Activated CD4-positive, alpha-beta memory T cell treated with anti-CD3 and anti-CD28 coated beads for 36 hours (primary cell): Measurements from ENCODE around the gene SAA2. TPM values are rescaled to one million over a fixed set of nuclear protein-coding genes. Genes with fewer than 3 reads are reported as not detected.
"Not testable (repeated sequence)": the region's sequence is repeated elsewhere in the genome, so short reads cannot be mapped to it uniquely, and the experiment has no call there.

Experiments
- CTCF ChIA-PET: fragments of 350-600 bp; sonication (Branson Sonifier 250); formaldehyde crosslinking; loops from one replicate; lab custom pipeline; 2021; ENCODE audit warnings: antibody characterized with exemption, inconsistent platforms; lab: Charles Lee
- POLR2A ChIA-PET: fragments of 350-600 bp; sonication (Branson Sonifier 250); formaldehyde crosslinking; loops from one replicate; lab custom pipeline; 2021; ENCODE audit warnings: antibody characterized with exemption; lab: Charles Lee
- DNase-seq: peaks from one replicate; pipeline ENCODE4 v3.0.0-alpha.2; 2020
- H3K27ac Mint-ChIP-seq: one replicate; pipeline ENCODE4 v1.8.0; 2021; ENCODE audit warnings: mixed read lengths
- H3K27me3 Mint-ChIP-seq: one replicate; pipeline ENCODE4 v1.8.0; 2021; ENCODE audit warnings: mixed read lengths
- H3K36me3 Mint-ChIP-seq: one replicate; pipeline ENCODE4 v1.8.0; 2021; ENCODE audit warnings: mixed read lengths
- H3K4me1 Mint-ChIP-seq: one replicate; pipeline ENCODE4 v1.8.0; 2021; ENCODE audit warnings: low read depth, mixed read lengths
- H3K4me3 Mint-ChIP-seq: one replicate; pipeline ENCODE4 v1.8.0; 2021; ENCODE audit warnings: mild to moderate bottlenecking, mixed read lengths
- H3K9me3 Mint-ChIP-seq: one replicate; pipeline ENCODE4 v1.8.0; 2021; ENCODE audit warnings: mixed read lengths
- intact Hi-C: fragments of 100-400 bp; cut with micrococcal nuclease; formaldehyde crosslinking; loops from one replicate; pipeline ENCODE4 v1.15.1; 2023
- total RNA-seq, 2 experiments: library from RNA; stranded (reverse); gene quantifications; one replicate each; pipeline ENCODE4 v1.2.3, GENCODE V29; 2021

Gene SAA2
- total RNA-seq, 2 experiments from 2014 or later, result not detected

DNA sequence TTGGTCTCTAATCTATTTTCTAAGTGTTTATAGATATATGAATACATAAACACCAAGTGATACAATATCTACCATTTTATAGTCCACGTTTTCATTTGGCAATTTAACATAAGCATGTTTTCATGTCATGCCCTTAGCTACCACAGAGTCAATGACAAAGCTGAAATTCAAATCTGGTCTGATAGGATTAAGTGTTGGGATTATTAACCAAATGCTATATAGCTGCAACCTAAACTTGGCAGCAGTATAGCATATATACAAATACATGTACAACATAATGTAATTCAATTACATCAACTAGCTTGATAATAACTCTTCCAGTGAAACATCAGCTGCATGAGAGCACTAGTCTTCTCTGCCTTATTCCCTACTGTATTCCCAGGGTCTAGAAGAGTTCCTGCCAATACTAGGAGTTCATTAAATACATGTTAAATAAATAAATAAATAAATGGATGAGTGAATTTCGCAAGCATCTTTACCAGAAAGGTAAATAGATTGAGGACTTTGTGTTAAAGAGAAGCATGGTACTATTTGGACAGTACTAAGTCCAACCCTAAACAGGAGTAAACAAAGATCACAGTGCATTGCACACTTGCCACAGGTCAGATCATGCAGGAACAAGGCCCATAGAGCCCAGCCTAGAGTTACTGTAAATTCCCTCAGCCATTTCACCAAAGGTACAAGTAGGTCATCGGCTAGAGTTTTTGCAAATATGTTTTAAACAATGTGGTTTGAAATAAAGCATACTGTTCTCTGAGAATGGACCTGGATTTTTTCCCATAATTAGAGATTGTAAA lies 24.7 kb downstream of the SAA2 start:
- no peaks in the 10 kb centered on the region for H3K36me3 Mint-ChIP-seq
- CTCF ChIA-PET, result interaction anchor here (0.8 to 1.1 kb wide), 2 partner anchors 20 kb away, joined by 3 read pairs; no protein-coding TSS in a partner anchor
- H3K27ac Mint-ChIP-seq, result no peak overlapping the region
- no peak for DNase-seq
- POLR2A ChIA-PET, result no interaction called here
- no peaks in the 10 kb centered on the region for H3K9me3 Mint-ChIP-seq
- H3K27me3 Mint-ChIP-seq, result peaks cover 3% of the 10 kb centered on the region
- H3K4me3 Mint-ChIP-seq, result no peak overlapping the region
- H3K4me1 Mint-ChIP-seq, result no peaks in the 10 kb centered on the region
- intact Hi-C loops, result no loop called here

DNA sequence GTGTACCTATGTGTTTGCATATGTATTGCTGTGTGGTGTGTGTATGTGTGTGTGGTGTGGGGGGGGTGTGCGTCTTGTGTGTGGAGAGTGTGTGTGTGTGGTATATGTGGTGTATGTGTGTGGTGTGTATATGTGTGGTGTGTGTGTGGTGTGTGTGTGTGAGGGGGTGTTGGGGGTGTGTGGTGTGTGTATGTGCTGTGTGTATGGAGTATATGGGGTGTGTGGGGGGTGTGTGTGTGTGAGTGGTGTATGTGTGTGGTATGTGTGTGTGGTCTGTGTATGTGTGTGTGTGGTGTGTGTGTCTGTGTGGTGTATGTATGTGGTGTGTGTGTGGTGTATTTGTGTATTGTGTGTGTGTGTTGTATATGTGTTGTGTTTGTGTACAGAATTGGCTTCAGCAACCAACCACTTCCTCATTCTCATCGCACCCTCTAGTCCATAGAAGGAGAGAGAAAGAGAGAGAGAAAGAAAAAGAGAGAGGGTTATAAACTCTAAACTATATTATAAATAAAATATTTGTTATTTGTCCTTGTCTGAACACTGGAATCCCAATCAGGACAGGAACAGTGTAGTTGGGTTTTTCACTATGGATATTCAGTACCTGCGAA lies 25.6 kb downstream of the SAA2 start:
- H3K36me3 Mint-ChIP-seq, result no peaks in the 10 kb centered on the region
- H3K4me3 Mint-ChIP-seq, result no peak overlapping the region
- no peaks in the 10 kb centered on the region for H3K4me1 Mint-ChIP-seq
- DNase-seq, result no peak
- ChIA-PET POLR2A (no interaction called here), CTCF (interaction anchor here (0.8 kb wide), 1 partner anchor 21 kb away, joined by 3 read pairs; no protein-coding TSS in a partner anchor)
- intact Hi-C loops, result no loop called here
- H3K9me3 Mint-ChIP-seq, result no peaks in the 10 kb centered on the region
- peaks cover 3% of the 10 kb centered on the region for H3K27me3 Mint-ChIP-seq
- H3K27ac Mint-ChIP-seq, result no peak overlapping the region

DNA sequence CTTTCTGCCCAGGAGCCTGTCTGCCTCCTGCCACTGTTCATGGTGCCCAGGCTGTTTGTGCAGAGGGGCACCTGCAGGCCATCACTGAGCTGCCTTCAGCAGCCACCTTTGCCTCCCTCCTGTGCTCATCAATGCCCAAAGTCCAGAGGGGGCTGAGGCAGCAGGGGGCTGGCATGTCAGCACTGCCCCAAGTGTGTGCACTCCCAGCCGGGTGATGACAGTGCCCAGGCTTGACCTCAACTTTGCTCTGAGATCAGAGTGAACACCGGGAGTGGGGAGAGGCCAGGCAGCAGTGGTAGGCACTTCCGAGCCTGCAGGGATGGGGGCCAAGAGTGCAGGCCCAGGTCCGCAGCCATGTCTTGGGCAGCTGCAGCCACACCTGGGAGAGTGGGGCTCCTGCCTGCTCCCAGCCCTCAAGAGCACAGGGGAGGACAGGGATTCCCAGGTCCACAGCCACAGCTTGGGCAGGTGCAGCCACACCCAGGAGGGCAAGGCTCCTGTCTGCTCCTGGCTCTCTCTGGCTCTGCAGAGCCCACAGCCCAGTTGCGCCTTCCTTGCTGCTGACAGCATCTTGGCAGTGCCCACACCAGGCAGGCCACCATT lies 27.1 kb downstream of the SAA2 start:
- intact Hi-C loops, result no loop called here
- ChIA-PET POLR2A (no interaction called here), CTCF (interaction anchor here (1.1 kb wide), 1 partner anchor 23 kb away, joined by 4 read pairs; no protein-coding TSS in a partner anchor)
- Mint-ChIP-seq H3K36me3 (no peaks in the 10 kb centered on the region), H3K4me1 (no peaks in the 10 kb centered on the region), H3K27me3 (peaks cover 5% of the 10 kb centered on the region), H3K27ac (no peak overlapping the region), H3K9me3 (no peaks in the 10 kb centered on the region), H3K4me3 (no peak overlapping the region)
- no peak for DNase-seq

DNA sequence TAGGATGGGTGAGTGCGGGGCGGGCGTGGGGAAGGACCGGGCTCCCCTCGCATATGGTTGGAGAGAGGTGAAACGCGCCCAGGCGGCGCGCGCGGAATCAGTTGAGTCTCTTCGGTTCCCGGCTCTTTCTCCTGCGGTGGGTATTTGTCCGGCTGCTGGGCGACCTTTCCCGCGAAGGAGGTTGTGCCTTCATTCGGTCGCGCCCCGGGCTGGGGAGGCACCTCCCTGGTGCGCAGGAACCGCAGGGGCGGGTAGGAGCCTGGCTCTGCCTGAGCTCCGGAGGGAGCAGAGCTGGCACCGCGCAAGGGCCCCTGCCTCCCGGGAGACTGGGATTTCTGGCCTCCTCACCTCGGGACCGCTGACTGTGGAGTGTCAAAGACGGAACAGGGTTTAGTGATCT lies 39.4 kb downstream of the SAA2 start:
- Mint-ChIP-seq H3K9me3 (no peaks in the 10 kb centered on the region), H3K4me1 (no peaks in the 10 kb centered on the region), H3K27ac (no peak overlapping the region), H3K27me3 (peaks cover 47% of the 10 kb centered on the region), H3K36me3 (no peaks in the 10 kb centered on the region), H3K4me3 (no peak overlapping the region)
- intact Hi-C loops, result loop anchor here (10.0 kb wide), 1 partner anchor 94 kb away; no protein-coding TSS in a partner anchor
- no peak for DNase-seq
- ChIA-PET POLR2A (no interaction called here), CTCF (interaction anchor here (0.9 kb wide), 1 partner anchor 474 kb away, joined by 3 read pairs; the partner anchor contains the start of gene KCNC1)

DNA sequence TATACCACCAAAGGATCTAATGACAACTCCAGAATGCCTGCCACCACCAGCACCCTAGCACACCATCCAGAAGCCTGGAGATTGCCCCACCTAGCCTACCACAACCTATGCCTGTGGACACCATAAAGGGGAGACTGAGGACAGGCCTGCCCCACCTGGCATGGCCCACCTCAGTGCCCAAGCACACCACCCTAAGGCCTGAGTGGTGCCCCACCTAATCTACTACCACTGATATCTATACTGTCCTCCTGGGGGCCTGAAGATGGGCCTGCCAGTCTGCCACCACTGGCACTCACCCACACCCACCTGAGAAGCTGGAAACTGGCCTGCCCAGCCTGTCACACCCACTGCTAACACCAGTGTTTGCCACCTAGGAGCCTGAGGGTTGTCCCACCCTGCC lies 43.7 kb downstream of the SAA2 start:
- POLR2A ChIA-PET, result no interaction called here
- Mint-ChIP-seq H3K9me3 (peaks cover 4% of the 10 kb centered on the region), H3K27ac (no peak overlapping the region), H3K36me3 (no peaks in the 10 kb centered on the region), H3K4me1 (no peaks in the 10 kb centered on the region), H3K4me3 (no peak overlapping the region), H3K27me3 (peaks cover 41% of the 10 kb centered on the region)
- intact Hi-C loops, result loop anchor here (10.0 kb wide), 1 partner anchor 90 kb away; no protein-coding TSS in a partner anchor
- CTCF ChIA-PET, result interaction anchor here (1.5 kb wide), 1 partner anchor 89 kb away, joined by 25 read pairs; no protein-coding TSS in a partner anchor
- DNase-seq, result no peak

DNA sequence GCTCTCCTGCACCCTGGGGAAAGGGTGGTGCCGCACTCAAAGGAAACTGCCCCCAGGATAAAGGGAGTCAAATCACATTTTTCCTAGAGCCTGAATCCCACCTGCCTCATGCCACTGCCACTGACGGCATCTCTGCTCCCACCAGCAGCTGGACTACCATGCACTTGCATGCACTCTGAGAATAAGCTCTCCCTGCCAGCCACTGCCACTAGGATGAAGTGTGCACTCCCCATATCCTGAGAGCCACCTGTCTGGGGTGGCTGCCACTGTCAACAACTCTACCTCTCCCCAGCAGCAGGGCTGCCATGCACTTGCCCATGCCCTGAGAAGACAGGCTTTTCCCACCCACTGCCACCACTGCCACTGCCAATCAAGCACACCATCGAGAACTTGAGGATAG lies 44.2 kb downstream of the SAA2 start:
- Mint-ChIP-seq H3K27me3 (peaks cover 39% of the 10 kb centered on the region), H3K9me3 (peaks cover 4% of the 10 kb centered on the region), H3K27ac (no peak overlapping the region), H3K4me1 (no peaks in the 10 kb centered on the region), H3K36me3 (no peaks in the 10 kb centered on the region), H3K4me3 (no peak overlapping the region)
- POLR2A ChIA-PET, result no interaction called here
- DNase-seq, result no peak
- intact Hi-C loops, result loop anchor here (10.0 kb wide), 1 partner anchor 89 kb away; no protein-coding TSS in a partner anchor
- CTCF ChIA-PET, result interaction anchor here (0.6 to 1.7 kb wide), 7 partner anchors 8 to 218 kb away, joined by 3 to 25 read pairs (median 3); no protein-coding TSS in a partner anchor

DNA sequence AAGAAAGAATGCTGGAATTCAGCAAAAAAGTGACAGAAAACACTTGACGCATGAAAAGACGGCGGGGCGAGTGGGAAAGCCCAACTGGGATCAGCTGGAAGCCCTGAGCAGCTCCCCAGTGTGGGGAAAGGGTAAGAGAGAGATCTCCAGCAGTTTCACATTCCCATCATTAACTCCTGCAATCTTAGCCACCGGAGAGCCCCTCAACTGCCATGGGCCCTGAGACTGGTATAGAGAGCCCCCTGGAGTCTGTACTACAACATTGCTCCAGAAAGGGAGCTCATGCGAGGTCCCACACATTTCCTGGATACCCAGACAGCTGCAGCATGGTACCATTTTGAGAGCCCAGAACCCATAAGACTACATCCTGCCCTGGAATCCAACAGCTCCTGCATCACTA lies 44.7 kb downstream of the SAA2 start:
- peaks cover 4% of the 10 kb centered on the region for H3K9me3 Mint-ChIP-seq
- intact Hi-C loops, result loop anchor here (10.0 kb wide), 1 partner anchor 89 kb away; no protein-coding TSS in a partner anchor
- CTCF ChIA-PET, result interaction anchor here (0.6 to 1.7 kb wide), 7 partner anchors 9 to 218 kb away, joined by 3 to 25 read pairs (median 3); no protein-coding TSS in a partner anchor
- no peaks in the 10 kb centered on the region for H3K4me1 Mint-ChIP-seq
- H3K27me3 Mint-ChIP-seq, result peaks cover 38% of the 10 kb centered on the region
- H3K4me3 Mint-ChIP-seq, result no peak overlapping the region
- no peaks in the 10 kb centered on the region for H3K36me3 Mint-ChIP-seq
- no peak for DNase-seq
- POLR2A ChIA-PET, result no interaction called here
- no peak overlapping the region for H3K27ac Mint-ChIP-seq

DNA sequence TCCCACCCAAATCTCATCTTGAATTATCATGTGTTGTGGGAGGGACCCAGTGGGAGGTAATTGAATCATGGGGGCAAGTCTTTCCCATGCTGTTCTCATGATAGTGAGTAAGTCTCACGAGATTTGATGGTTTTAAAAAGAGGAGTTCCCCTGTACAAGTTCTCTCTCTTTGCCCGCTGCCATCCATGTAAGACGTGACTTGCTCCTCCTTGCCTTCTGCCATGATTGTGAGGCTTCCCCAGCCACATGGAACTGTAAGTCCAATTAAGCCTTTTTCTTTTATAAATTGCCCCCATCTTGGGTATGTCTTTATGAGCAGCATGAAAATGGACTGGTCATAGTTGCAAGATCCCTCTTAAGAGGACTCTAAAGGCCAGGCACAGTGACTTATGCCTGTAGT lies 50.7 kb downstream of the SAA2 start:
- H3K27me3 Mint-ChIP-seq, H3K36me3 Mint-ChIP-seq, H3K4me3 Mint-ChIP-seq, POLR2A ChIA-PET, DNase-seq, H3K9me3 Mint-ChIP-seq, CTCF ChIA-PET, intact Hi-C loops, H3K27ac Mint-ChIP-seq, H3K4me1 Mint-ChIP-seq: not testable (repeated sequence)

DNA sequence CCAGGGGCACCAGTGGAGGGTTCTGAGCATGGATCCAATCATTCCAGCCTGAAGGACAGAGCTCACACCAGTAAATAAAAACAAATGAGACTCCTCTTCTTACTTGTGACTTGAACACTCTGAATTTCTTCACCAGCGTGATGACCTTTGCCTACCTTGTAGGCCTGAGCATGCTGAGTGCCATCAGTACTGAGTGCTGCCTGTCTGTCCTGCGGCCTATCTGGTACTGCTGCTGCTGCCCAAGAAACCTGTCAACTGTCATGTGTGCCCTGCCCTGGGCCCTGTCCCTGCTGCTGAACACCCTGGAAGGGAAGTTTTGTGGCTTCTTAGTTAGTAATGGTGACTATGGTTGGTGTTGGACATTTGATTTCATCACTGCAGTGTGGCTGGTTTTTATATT lies 51.9 kb downstream of the SAA2 start:
- CTCF ChIA-PET, result no interaction called here

More for the DNA sequence above, 51.9 kb downstream of the SAA2 start:
- H3K4me1 Mint-ChIP-seq, result no peaks in the 10 kb centered on the region
- DNase-seq, result no peak
- peaks cover 11% of the 10 kb centered on the region for H3K27me3 Mint-ChIP-seq
- POLR2A ChIA-PET, result no interaction called here
- no peaks in the 10 kb centered on the region for H3K36me3 Mint-ChIP-seq
- intact Hi-C loops, result no loop called here
- H3K9me3 Mint-ChIP-seq, result no peaks in the 10 kb centered on the region
- H3K4me3 Mint-ChIP-seq, result no peak overlapping the region
- no peak overlapping the region for H3K27ac Mint-ChIP-seq

Other genes starting within 250 kb of the SAA2 start
- 10 to 100 TPM; 42.7 to 44.2 TPM for gene SERGEF, start 235.6 kb downstream of the SAA2 start, total RNA-seq
- under 1 TPM; 0.05 to 0.14 TPM for gene TPH1, start 202.4 kb downstream of the SAA2 start, total RNA-seq
- gene SAAL1, start 142.6 kb downstream of the SAA2 start, total RNA-seq, result 10 to 100 TPM; 32.1 to 34.3 TPM
- not detected for gene MRGPRX3, start 116.1 kb downstream of the SAA2 start, total RNA-seq
- not detected for gene MRGPRX4, start 75.8 kb downstream of the SAA2 start, total RNA-seq
- gene SAA4, start 11.9 kb downstream of the SAA2 start, total RNA-seq, result not detected
- gene SAA1, start 17.6 kb upstream of the SAA2 start, total RNA-seq, result not detected
- 10 to 100 TPM; 19.9 to 20.9 TPM for gene HPS5, start 73.5 kb upstream of the SAA2 start, total RNA-seq
- gene GTF2H1, start 73.9 kb upstream of the SAA2 start, total RNA-seq, result 10 to 100 TPM; 37.3 to 39.5 TPM
- 1,000 to 10,000 TPM; 1,556 to 1,579 TPM for gene LDHA, start 145.9 kb upstream of the SAA2 start, total RNA-seq
- gene LDHC, start 163.7 kb upstream of the SAA2 start, total RNA-seq, result not detected
- gene LDHAL6A, start 207.2 kb upstream of the SAA2 start, total RNA-seq, result under 1 TPM in 1 of 2 experiments, not detected in 1; 0.19 TPM